NCI-H2196 (cell line): ENCODE data around the gene IL6ST.

ENCODE experiments used
- DNase-seq: peaks from one replicate; lab custom pipeline; 2025; ENCODE audit not compliant: unreplicated experiment; lab: John Stamatoyannopoulos, UW

IL6ST gene

GRCh38 chr5:55899344-55899743 is 95.4 kb downstream of the IL6ST start:
- no peak for DNase-seq

GRCh38 chr5:55897905-55898304 is 96.9 kb downstream of the IL6ST start:
- DNase-seq, result no peak

- DNase-seq, result no peak
These were observed 97.4 kb downstream of the IL6ST start for GRCh38 chr5:55897206-55897894.

- DNase-seq, result no peak
These were observed 98.1 kb downstream of the IL6ST start for GRCh38 chr5:55896663-55897062.

GRCh38 chr5:55896238-55896637 is 98.5 kb downstream of the IL6ST start:
- DNase-seq, result no peak

- DNase-seq, result no peak
These were observed 99.4 kb downstream of the IL6ST start for GRCh38 chr5:55895346-55895745.

- DNase-seq, result no peak
These were observed 100.6 kb downstream of the IL6ST start for GRCh38 chr5:55894135-55894534.

- no peak for DNase-seq
These were observed 102.3 kb downstream of the IL6ST start for GRCh38 chr5:55892479-55892878.

- DNase-seq, result no peak
These were observed 106.6 kb downstream of the IL6ST start for GRCh38 chr5:55888205-55888604.

GRCh38 chr5:55885359-55885758 is 109.4 kb downstream of the IL6ST start:
- DNase-seq, result no peak
